Ishikawa (cell line): Measurements from ENCODE around the gene CRTAP.

Experiments used
- CEBPB ChIP-seq: IDR thresholded peaks from 2 replicates; pipeline ENCODE4 v1.6.1; 2012
- CREB1 ChIP-seq: IDR thresholded peaks from 2 replicates; pipeline ENCODE4 v1.6.1; 2012; ENCODE audit warnings: low read depth
- EGR1 ChIP-seq: IDR thresholded peaks from 2 replicates; pipeline ENCODE4 v1.6.1; 2012
- EP300 ChIP-seq: IDR thresholded peaks from 2 replicates; pipeline ENCODE4 v1.6.1; 2012; ENCODE audit warnings: borderline replicate concordance
- FOXM1 ChIP-seq: IDR thresholded peaks from 2 replicates; pipeline ENCODE4 v1.6.1; 2012; ENCODE audit warnings: low read depth, borderline replicate concordance
- NFIC ChIP-seq: IDR thresholded peaks from 2 replicates; pipeline ENCODE4 v1.6.1; 2012
- RAD21 ChIP-seq: IDR thresholded peaks from 2 replicates; pipeline ENCODE4 v1.6.1; 2012; ENCODE audit warnings: low read depth
- TAF1 ChIP-seq: IDR thresholded peaks from 2 replicates; pipeline ENCODE4 v1.6.1; 2012; ENCODE audit warnings: low read depth, mild to moderate bottlenecking
- TCF12 ChIP-seq: IDR thresholded peaks from 2 replicates; pipeline ENCODE4 v1.6.1; 2012; ENCODE audit warnings: low read depth
- TEAD4 ChIP-seq: IDR thresholded peaks from 2 replicates; pipeline ENCODE4 v1.6.1; 2012
- YY1 ChIP-seq: IDR thresholded peaks from 2 replicates; pipeline ENCODE4 v1.6.1; 2012; ENCODE audit warnings: low read depth
- ZBTB7A ChIP-seq: IDR thresholded peaks from 2 replicates; pipeline ENCODE4 v1.6.1; 2012; ENCODE audit warnings: low read depth
- TF ChIP-seq, protein P1 (sequence below): IDR thresholded peaks from 2 replicates; pipeline ENCODE4 v1.6.1; 2012
- TF ChIP-seq, protein P2 (sequence below): IDR thresholded peaks from 2 replicates; pipeline ENCODE4 v1.6.1; 2012
- TF ChIP-seq, protein P3 (sequence below): IDR thresholded peaks from 2 replicates; pipeline ENCODE4 v1.6.1; 2012; ENCODE audit warnings: low read depth, mild to moderate bottlenecking

The CRTAP gene

DNA sequence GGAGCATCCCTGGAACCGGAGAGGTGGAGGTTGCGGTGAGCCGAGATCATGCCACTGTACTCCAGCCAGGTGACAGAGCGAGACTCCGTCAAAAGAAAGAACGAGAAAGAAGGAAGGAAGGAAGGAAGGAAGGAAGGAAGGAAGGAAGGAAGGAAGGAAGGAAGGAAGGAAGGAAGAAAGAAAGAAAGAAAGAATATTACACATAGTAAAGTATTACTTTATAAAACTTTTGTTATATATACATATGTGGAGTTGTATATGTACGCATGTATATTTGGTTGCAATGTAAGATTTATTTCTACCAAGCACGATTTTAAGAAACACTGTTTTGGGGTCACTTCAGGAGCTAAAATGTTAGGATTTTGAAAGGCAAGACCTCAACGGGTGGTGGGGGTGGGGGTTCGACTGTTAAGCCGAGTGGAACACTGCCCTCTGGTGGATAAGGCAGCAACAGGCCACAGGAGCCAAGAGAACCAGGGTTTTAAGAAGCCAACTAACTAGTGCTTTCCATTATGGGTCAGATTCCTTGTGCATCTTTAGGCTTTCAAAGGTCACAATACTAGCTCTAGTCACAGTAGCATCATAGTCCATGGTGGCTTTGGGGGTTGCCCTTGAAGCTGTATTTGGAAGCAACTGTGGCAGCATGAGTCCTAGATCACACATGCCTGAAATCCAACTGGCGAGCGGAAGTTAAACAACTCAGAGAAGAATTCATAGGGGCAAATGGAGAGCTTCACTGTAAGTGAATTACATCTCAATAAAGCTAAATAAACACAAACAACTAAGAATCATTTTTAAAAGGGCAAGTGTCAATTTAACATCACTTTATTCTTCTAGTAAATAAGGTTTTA is 39.4 kb upstream of the CRTAP start:
- TF ChIP-seq RAD21 = peak; percentile 77
- no peak for TF ChIP-seq CEBPB

DNA sequence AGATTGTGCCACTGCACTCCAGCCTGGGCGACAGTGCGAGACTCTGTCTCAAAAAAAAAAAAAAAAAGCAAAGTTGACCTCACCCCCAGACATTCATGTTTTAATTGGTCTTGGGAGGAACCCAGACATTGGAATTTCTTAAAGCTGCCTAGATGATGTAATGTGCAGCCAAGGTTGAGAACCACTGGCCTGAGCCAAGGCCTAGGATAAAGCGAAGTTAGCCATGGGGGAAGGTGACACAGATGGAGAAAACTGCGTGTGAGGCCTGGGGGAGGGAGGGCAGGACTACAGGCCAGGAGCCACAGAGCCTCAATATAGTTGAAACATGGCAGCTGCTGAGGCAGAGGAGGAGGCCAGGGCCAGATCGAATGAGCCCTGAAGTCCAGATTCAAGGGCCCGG is 37.8 kb upstream of the CRTAP start:
- no peak for TF ChIP-seq EP300
- TF ChIP-seq TEAD4 = peak; percentile 31; the same call in 1 of the 2 replicates

DNA sequence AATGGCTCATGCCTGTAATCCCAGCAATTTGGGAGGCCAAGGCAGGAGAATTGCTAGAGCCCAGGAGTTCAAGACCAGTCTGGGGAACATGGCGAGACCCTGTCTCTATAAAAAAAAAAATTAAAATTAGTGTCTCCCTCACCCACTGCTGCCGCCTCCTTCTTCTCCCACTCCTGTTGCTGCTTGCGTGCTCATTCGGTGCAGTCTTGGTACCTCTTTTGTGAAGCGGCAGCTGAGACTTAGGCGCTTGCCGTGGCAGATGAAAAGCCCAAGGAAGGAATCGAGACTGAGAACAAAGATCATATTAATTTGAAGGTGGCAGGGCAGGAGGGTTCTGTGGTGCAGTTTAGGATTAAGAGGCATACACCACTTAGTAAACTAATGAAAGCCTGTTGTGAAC is 36.9 kb upstream of the CRTAP start:
- TF ChIP-seq FOXM1 (no peak), CEBPB (no peak), YY1 (no peak), ZBTB7A (no peak), NFIC (no peak), TCF12 (no peak), RAD21 (no peak), TAF1 (no peak), EGR1 (no peak), CREB1 (no peak), EP300 (no peak)
- TF ChIP-seq, protein P1, sequence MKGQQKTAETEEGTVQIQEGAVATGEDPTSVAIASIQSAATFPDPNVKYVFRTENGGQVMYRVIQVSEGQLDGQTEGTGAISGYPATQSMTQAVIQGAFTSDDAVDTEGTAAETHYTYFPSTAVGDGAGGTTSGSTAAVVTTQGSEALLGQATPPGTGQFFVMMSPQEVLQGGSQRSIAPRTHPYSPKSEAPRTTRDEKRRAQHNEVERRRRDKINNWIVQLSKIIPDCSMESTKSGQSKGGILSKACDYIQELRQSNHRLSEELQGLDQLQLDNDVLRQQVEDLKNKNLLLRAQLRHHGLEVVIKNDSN = no peak
- TF ChIP-seq, protein P2, sequence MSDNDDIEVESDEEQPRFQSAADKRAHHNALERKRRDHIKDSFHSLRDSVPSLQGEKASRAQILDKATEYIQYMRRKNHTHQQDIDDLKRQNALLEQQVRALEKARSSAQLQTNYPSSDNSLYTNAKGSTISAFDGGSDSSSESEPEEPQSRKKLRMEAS = no peak
- TF ChIP-seq, protein P3, sequence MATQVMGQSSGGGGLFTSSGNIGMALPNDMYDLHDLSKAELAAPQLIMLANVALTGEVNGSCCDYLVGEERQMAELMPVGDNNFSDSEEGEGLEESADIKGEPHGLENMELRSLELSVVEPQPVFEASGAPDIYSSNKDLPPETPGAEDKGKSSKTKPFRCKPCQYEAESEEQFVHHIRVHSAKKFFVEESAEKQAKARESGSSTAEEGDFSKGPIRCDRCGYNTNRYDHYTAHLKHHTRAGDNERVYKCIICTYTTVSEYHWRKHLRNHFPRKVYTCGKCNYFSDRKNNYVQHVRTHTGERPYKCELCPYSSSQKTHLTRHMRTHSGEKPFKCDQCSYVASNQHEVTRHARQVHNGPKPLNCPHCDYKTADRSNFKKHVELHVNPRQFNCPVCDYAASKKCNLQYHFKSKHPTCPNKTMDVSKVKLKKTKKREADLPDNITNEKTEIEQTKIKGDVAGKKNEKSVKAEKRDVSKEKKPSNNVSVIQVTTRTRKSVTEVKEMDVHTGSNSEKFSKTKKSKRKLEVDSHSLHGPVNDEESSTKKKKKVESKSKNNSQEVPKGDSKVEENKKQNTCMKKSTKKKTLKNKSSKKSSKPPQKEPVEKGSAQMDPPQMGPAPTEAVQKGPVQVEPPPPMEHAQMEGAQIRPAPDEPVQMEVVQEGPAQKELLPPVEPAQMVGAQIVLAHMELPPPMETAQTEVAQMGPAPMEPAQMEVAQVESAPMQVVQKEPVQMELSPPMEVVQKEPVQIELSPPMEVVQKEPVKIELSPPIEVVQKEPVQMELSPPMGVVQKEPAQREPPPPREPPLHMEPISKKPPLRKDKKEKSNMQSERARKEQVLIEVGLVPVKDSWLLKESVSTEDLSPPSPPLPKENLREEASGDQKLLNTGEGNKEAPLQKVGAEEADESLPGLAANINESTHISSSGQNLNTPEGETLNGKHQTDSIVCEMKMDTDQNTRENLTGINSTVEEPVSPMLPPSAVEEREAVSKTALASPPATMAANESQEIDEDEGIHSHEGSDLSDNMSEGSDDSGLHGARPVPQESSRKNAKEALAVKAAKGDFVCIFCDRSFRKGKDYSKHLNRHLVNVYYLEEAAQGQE = no peak

DNA sequence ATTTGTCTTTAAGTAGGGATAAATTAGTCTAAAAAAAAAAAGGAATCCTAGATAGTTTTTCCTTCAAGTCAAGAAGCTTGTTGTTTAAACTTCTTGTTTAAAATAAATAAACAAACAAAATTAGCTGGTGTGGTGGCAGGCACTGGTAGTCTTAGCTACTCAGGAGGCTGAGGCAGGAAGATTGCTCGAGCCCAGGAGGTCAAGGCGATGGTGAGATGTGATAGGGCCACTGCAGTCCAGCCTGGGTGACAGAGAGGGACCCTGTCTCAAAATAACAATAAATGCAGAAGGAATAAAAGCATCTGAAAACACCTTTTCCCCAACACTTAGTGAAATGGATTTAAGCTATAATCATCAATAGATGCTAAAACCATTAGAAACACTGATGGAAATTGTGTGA is 35.8 kb upstream of the CRTAP start:
- TF ChIP-seq, protein P2 = no peak
- no peak for TF ChIP-seq TCF12

DNA sequence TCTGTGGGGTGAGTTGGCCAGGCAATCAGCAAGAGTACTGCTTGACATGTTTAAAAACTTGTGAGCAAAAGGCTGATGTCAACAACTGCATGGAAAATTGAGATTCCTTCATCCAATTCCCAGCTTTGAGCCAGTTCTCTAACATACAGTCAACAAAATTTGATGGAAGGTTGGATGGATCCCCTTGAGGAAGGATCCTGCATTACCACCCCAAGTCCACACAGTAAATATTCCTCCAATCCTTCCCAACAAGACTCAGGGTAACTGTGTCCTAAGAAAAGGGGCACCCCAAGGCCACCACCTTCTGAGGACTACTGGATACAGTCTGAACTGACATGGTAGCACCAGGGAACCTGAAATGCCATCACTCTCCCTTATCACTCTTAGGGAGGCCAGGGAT is 32.0 kb upstream of the CRTAP start:
- TF ChIP-seq EP300 (no peak), RAD21 (no peak), TEAD4 (no peak), NFIC (no peak), TAF1 (no peak), FOXM1 (no peak), TCF12 (no peak), CREB1 (no peak), CEBPB (no peak), YY1 (no peak), EGR1 (no peak), ZBTB7A (no peak)
- TF ChIP-seq, protein P2 = no peak
- TF ChIP-seq, protein P1 = no peak
- TF ChIP-seq, protein P3 = no peak

DNA sequence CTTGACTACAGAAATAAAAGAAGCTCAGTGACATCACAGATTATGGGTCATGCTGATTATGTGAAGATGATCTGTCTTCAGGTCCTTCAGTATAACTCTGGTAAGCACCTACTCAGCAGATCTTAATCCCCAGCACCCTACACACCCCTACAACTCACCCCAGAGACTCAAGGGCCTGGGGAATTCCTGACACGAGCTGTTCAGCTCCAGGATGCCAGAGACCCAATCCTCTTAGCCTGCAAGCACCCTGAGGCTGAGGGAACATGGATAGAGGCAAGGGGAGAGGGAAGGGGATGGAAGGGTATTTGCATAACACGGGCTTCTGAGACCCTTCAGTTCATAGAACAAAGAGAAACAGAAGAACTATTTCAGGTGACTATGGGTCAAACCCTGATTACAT is 29.9 kb upstream of the CRTAP start:
- TF ChIP-seq EGR1 (no peak), CEBPB (no peak), RAD21 (no peak), NFIC (no peak), FOXM1 (no peak), YY1 (no peak), TCF12 (no peak), TAF1 (no peak), CREB1 (no peak)
- TF ChIP-seq, protein P2 = no peak
- TF ChIP-seq, protein P1 = no peak
- TF ChIP-seq, protein P3 = no peak
